BJ (cell line): ENCODE results near the gene NOD2. TPM values are rescaled to one million over a fixed set of nuclear protein-coding genes. Genes with fewer than 3 reads are reported as not detected.

Experiments used
- CTCF ChIA-PET: fragments of 350-600 bp; formaldehyde crosslinking; extraction: SDS; loops from one replicate; lab custom pipeline; 2021; ENCODE audit warnings: antibody characterized with exemption, inconsistent platforms; lab: Yijun Ruan, JAX
- POLR2A ChIA-PET: fragments of 300-600 bp; sonication (Branson Sonifier 250); formaldehyde crosslinking; extraction: SDS; loops from one replicate; lab custom pipeline; 2021; ENCODE audit warnings: antibody characterized with exemption; lab: Charles Lee
- DNase-seq: peaks from one replicate; pipeline ENCODE4 v3.0.0-alpha.2; 2011; ENCODE audit warnings: low read depth
- H3K27me3 ChIP-seq: 2 replicates; pipeline ENCODE4 v1.6.0; 2011; ENCODE audit warnings: low read length; ENCODE audit not compliant: control insufficient read depth, insufficient read depth
- H3K36me3 ChIP-seq: 2 replicates; pipeline ENCODE4 v1.5.1; 2011; ENCODE audit warnings: low read length; ENCODE audit not compliant: control insufficient read depth, insufficient read depth
- H3K4me3 ChIP-seq: 2 replicates; pipeline ENCODE4 v1.5.1; 2011; ENCODE audit warnings: low read depth, mild to moderate bottlenecking, control low read depth, low read length
- CTCF ChIP-seq: IDR thresholded peaks from 2 replicates; pipeline ENCODE4 v1.5.1; 2011; ENCODE audit warnings: low read depth, mild to moderate bottlenecking, control low read depth, inconsistent platforms, low read length, moderate library complexity; ENCODE audit not compliant: insufficient read depth
- polyA plus RNA-seq: library from polyadenylated mRNA; depleted of rRNA; stranded (reverse); fragments of >200 nt; gene quantifications from 2 replicates; pipeline ENCODE4 v1.2.3, GENCODE V29; 2011

Gene NOD2
- polyA plus RNA-seq, 1 experiment = not detected

DNA sequence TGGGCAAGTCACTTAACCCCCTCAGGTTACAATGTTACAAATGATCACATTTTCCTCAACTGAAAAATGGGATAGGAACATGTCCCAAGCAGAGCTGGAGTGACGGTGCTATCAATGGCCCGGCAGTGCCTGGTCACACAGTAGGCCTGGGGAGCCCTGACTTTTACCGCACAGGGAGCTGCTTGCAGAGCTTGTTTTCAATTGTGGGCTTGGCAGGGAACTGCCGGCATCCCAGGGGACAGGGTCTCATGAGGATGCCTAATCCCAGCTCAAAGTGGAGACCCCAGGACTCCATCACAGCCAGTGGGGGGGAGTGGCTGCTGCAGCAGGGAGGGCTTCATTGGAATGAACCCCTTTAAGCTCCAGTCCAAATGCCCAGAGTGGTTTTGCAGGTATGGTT lies 23.7 kb upstream of the NOD2 start:
- no peaks in the 10 kb centered on the region for H3K27me3 ChIP-seq
- DNase-seq = no peak
- ChIA-PET POLR2A (no interaction called here), CTCF (interaction anchor here (0.8 to 8.7 kb wide), 4 partner anchors 7 to 140 kb away, joined by 3 to 105 read pairs (median 4); partner anchors contain the start of gene SNX20)
- no peak overlapping the region for H3K4me3 ChIP-seq
- no peak for TF ChIP-seq CTCF
- H3K36me3 ChIP-seq = no peaks in the 10 kb centered on the region

- CTCF ChIA-PET = interaction anchor here (1.2 to 8.7 kb wide), 4 partner anchors 7 to 140 kb away, joined by 3 to 105 read pairs (median 4); partner anchors contain the start of gene SNX20
- no peaks in the 10 kb centered on the region for H3K36me3 ChIP-seq
- POLR2A ChIA-PET = no interaction called here
- DNase-seq = no peak
- no peak overlapping the region for H3K4me3 ChIP-seq
- no peaks in the 10 kb centered on the region; the same call in 1 of the 2 replicates for H3K27me3 ChIP-seq
- no peak for TF ChIP-seq CTCF
Measured at GRCh38 chr16:50670476-50670875, 22.9 kb upstream of the NOD2 start.

DNA sequence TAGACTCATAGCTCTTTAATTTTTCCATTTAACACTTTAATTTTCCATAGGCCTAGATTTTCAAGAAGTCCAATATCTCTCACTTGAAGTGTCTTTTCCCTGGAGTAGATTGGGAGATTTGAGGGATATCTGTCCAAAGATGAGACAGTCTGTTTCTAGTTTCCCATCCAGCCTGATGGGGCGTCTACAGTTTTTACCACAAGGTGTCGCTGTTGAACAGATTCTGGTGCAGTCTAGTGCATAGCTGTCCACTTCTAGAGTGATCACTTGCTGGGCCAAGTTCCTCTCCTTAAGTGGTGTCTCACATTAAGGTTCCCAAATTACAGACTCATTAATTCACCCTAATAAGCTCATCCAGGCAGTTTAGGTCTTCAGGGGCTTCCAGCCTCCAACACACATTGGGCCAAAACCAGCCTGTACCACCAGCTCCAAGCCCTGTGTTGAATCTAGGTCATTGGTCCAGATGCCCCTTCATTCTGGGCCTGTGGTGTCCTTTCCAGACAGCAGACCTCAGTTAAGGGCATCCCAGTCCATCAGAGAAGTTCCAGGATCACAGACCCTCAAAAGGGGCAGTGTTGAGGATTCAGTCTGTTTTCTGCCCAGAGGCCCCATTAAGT lies 21.7 kb upstream of the NOD2 start:
- CTCF ChIA-PET = interaction anchor here (1.2 to 2.8 kb wide), 5 partner anchors 9 to 138 kb away, joined by 3 to 16 read pairs (median 4); partner anchors contain the start of gene SNX20
- Histone ChIP-seq H3K36me3 (no peaks in the 10 kb centered on the region), H3K4me3 (no peak overlapping the region), H3K27me3 (no peaks in the 10 kb centered on the region; the same call in none of the 2 replicates)
- no peak for DNase-seq
- POLR2A ChIA-PET = no interaction called here
- TF ChIP-seq CTCF = peak; percentile 48

DNA sequence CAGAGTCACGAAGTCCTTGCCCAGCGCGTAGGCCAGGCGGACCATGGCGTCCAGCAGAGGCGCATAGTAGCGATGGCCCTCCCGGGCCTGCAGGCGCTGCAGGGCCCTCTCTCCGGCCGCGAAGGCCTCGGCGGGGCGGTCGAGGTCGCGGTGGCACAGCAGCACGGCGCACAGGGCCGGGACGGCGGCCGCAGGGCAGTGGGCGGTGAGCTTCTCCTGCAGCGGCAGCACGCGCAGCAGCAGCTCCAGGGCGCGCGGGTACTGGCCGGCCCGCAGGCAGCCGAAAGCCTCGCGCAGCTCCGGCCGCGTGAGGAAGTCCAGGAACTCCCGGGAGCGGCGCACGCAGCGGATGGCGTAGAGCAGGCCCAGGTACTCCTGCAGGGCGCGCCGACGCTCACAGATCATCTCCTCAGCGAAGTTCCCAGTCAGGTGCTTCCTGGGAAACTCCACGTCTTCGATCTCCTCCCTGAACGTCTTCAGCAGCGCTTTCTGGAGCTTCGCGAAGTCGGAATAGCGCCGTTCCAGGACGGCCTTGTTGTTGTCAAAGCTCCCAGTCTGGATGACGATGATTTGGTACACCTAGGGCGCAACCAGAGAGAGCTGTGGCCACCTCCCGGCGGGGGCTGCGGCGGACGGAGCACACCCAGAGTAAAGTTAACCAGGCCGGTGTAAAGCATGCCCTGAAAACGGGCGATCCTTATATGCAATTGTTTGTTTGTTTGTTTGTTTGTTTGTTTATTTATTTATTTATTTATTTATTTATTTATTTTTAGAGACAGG lies 19.7 kb upstream of the NOD2 start:
- ChIA-PET POLR2A (no interaction called here), CTCF (interaction anchor here (0.7 to 9.8 kb wide), 3 partner anchors 7 to 762 kb away, joined by 5 to 105 read pairs (median 16); no protein-coding TSS in a partner anchor)
- Histone ChIP-seq H3K27me3 (no peaks in the 10 kb centered on the region; the same call in none of the 2 replicates), H3K36me3 (no peaks in the 10 kb centered on the region), H3K4me3 (no peak overlapping the region)
- no peak for DNase-seq
- TF ChIP-seq CTCF = no peak

DNA sequence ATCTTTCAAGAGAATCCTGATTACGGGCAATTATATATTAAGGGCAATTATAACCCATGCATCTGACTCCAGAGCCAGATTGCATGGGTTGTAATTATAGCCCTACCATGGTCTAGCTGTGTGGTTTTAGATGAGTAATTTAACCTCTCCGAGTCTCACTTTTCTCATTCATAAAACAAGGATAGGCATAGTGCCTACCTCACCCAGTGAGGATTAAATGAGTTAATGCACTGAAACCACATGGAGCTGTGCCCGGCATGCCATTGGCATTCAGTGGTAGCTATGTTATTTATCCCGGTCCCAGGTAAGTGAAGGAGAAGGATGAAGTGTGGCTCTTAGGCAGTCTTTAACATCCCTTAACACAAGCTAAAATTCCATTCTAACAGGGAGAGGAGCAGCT lies 18.6 kb upstream of the NOD2 start:
- ChIA-PET POLR2A (no interaction called here), CTCF (interaction anchor here (1.9 to 9.8 kb wide), 2 partner anchors 9 to 132 kb away, joined by 5 to 105 read pairs; no protein-coding TSS in a partner anchor)
- Histone ChIP-seq H3K4me3 (no peak overlapping the region), H3K36me3 (no peaks in the 10 kb centered on the region), H3K27me3 (no peaks in the 10 kb centered on the region; the same call in none of the 2 replicates)
- TF ChIP-seq CTCF = no peak
- DNase-seq = no peak
